ENCODE measurements around the gene NTRK3. TPM values are rescaled to one million over a fixed set of nuclear protein-coding genes. Genes with fewer than 3 reads are reported as not detected.

The NTRK3 gene
- total RNA-seq, 1 donor from 2014 or later: not detected

GRCh38 chr15:88015228-88015860 is 241.2 kb downstream of the NTRK3 start:
- no peak overlapping the region for H3K4me3 ChIP-seq (ENCODE audit: low read depth, low read length)
- no peak for DNase-seq (ENCODE audit: low read depth)
- TF ChIP-seq CTCF (conservative IDR thresholded peaks at IDR 0.05; ENCODE audit: low read depth, low read length): no peak

GRCh38 chr15:88014454-88015160 is 241.9 kb downstream of the NTRK3 start:
- no peak overlapping the region for H3K4me3 ChIP-seq (ENCODE audit: low read depth, low read length)
- no peak for TF ChIP-seq CTCF (conservative IDR thresholded peaks at IDR 0.05; ENCODE audit: low read depth, low read length)
- no peak for DNase-seq (ENCODE audit: low read depth)

GRCh38 chr15:88013111-88013510 is 243.4 kb downstream of the NTRK3 start:
- no peak for DNase-seq (ENCODE audit: low read depth)
- TF ChIP-seq CTCF (conservative IDR thresholded peaks at IDR 0.05; ENCODE audit: low read depth, low read length): no peak
- no peak overlapping the region for H3K4me3 ChIP-seq (ENCODE audit: low read depth, low read length)

- TF ChIP-seq CTCF (conservative IDR thresholded peaks at IDR 0.05; ENCODE audit: low read depth, low read length): no peak
- no peak for DNase-seq (ENCODE audit: low read depth)
- H3K4me3 ChIP-seq (ENCODE audit: low read depth, low read length): no peak overlapping the region
Observed at GRCh38 chr15:88012688-88013087, 243.9 kb downstream of the NTRK3 start.

- no peak for TF ChIP-seq CTCF (conservative IDR thresholded peaks at IDR 0.05; ENCODE audit: low read depth, low read length)
- H3K4me3 ChIP-seq (ENCODE audit: low read depth, low read length): no peak overlapping the region
- DNase-seq (ENCODE audit: low read depth): no peak
Observed at GRCh38 chr15:88012233-88012632, 244.3 kb downstream of the NTRK3 start.

GRCh38 chr15:88011533-88011932 is 245.0 kb downstream of the NTRK3 start:
- H3K4me3 ChIP-seq (ENCODE audit: low read depth, low read length): no peak overlapping the region
- no peak for DNase-seq (ENCODE audit: low read depth)
- TF ChIP-seq CTCF (conservative IDR thresholded peaks at IDR 0.05; ENCODE audit: low read depth, low read length): no peak

- DNase-seq (ENCODE audit: low read depth): no peak
- H3K4me3 ChIP-seq (ENCODE audit: low read depth, low read length): no peak overlapping the region
- no peak for TF ChIP-seq CTCF (conservative IDR thresholded peaks at IDR 0.05; ENCODE audit: low read depth, low read length)
Observed at GRCh38 chr15:88006146-88006545, 250.4 kb downstream of the NTRK3 start.

Measured in epithelial cell of proximal tubule (primary cell).